Hematopoietic multipotent progenitor cell (in vitro differentiated cells): ENCODE results near the gene TGM4. TPM values are rescaled to one million over a fixed set of nuclear protein-coding genes. Genes with fewer than 3 reads are reported as not detected.
A peak's percentile ranks its signal among the peaks of the same experiment; 100 is the strongest.
"Not testable (repeated sequence)": the region's sequence is repeated elsewhere in the genome, so short reads cannot be mapped to it uniquely, and the experiment has no call there.

Source experiments
- DNase-seq, 3 donors: peaks; one replicate each; pipeline ENCODE4 v3.0.0-alpha.2; 2011 to 2015; ENCODE audit warnings: low read depth in 2 of 3, low spot score in 2 of 3
- total RNA-seq: library from RNA; depleted of rRNA; stranded (reverse); fragments of >200 nt; gene quantifications from one replicate; pipeline ENCODE4 v1.2.3, GENCODE V29; 2012

TGM4 gene
- total RNA-seq, result not detected

DNA sequence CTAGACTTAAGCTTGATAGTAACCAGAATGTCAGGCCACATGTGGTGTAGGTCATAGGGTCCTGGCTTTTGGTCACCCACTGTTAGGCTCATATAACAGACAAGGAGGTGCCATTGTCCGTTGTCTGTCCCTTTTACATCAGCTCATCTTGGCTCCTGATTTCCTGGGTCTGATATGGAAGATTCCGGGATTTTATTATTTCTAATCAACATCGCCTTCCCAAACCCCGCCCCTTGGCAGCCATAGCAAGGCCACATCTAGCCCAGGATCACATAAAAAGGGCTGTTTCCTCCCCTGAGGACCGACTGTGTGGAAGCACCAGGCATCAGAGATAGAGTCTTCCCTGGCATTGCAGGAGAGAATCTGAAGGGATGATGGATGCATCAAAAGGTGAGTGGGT, at the start of gene TGM4:
Gene TGM4, plus strand, starts transcription at position 301 of the 400 bp plus-strand sequence. Its CDS starts 71 bp downstream, at position 372.
- no peak for DNase-seq

DNA sequence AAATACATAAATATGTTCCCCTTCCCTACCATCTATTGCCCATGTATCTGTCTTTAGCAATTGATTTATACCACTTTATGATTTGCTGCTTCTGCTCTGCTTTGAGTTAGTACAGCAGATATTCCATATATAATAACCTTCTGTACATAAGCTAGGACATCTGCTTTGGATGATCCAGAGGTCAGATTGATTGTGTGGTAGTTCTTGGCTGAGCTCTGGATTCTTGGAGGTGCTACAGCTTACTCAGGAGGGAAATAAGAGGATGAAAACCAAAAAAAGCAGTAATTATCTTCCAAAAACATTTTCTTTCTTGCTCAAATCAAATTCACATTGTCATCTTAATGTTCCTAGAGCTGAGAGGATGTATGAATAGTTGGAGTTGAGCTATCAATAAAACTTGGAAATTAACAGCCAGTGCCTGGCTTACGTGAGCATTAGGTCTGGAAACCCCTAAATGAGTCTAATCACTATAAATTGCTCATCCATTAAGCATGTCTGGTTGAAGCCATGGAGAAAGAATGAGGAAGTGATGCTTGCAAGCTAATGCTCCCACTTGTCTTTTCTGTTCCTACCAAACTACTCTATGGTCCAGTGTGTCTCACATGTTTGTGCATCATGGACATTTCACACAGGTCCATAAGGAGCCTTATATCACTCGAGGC, 49.0 kb upstream of the TGM4 start:
- no peak for DNase-seq

DNA sequence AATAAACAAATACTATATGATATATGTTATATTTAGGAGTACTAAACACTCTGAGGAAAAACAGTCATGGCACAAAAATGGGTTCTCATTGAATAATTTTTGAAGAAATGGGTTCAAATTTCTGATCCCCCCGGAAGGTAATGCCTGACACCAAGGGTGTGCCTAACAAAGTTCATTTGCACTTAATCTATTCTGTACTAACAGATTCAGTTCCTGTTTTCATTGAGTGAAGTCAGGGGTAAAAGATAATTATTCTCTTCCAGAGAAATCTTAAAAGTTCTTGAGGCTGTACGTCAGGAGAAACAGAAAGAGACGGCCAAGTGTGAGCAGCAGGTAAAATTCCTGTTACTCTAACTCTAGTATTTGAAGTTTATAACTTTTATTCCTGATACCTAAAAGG, 47.2 kb upstream of the TGM4 start:
- no peak for DNase-seq

DNA sequence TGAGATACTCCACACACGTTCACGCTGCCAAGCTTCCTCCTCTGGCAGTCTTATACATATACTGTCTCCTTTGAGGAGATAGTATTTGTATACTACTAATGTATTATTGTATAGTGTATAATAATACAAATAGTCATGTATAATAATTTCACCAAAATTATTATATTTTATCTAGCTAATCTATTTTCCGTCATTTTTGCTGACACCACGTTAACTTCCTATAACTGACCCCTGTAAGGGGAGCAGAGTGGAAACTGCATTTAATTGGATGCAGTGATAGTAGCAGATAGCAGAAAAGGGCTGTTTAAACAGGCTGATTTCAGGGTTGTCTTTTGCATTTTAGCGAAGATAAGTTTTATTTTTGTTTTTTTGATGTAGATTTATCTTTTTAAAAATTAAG, 43.2 kb upstream of the TGM4 start:
- no peak for DNase-seq

DNA sequence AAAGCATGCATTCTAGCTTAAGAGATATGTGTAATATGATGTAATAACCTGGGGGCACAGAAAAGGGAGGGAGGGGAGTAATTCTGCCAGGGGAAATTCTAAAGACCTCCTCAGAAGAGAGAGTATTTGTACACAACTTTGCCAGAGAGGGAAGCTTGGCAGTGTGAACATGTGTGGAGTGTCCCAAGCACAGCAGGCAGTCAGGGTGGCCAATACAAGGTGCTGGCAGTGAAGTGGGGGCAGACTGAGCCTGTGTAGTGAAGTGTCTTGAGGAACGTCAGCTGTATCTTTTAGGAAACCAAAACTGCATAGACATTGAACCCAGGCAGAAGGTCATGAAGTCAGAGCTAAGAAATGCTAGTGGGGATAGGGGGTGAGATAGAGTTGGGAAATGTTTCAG, 42.4 kb upstream of the TGM4 start:
- DNase-seq, result no peak

DNA sequence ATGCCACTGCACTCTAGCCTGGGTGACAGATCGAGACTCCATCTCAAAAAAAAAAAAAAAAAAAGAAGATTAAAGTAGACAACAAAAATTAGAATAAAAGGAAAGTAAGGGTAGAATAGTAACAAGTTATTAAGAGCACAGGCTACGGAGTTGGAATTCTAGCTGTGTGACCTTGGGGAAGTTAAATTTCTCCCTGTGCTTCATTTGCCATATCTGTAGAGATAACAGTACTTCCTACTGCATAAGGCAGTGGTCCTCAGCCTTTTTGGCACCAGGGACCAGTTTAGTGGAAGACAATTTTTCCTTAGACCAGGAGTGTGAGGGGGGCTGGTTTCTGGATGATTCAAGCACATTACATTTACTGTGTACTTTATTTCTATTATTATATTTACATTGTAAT, 41.4 kb upstream of the TGM4 start:
- no peak for DNase-seq

DNA sequence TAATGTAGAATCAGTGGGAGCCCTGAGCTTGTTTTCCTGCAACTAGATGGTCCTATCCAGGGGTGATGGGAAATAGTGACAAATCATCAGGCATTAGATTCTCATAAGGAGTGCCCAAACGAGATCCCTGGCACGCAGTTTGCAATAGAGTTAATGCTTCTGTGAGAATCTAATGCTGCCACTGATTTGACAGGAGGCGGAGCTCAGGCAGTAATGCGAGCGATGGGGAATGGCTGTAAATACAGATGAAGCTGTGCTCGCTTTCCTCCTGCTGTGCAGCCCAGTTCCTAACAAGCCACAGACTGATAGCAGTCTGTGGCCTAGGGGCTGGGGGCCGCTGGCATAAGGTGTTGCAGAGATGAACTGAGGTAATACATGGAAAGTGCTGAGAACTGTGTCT, 41.0 kb upstream of the TGM4 start:
- DNase-seq, result no peak

DNA sequence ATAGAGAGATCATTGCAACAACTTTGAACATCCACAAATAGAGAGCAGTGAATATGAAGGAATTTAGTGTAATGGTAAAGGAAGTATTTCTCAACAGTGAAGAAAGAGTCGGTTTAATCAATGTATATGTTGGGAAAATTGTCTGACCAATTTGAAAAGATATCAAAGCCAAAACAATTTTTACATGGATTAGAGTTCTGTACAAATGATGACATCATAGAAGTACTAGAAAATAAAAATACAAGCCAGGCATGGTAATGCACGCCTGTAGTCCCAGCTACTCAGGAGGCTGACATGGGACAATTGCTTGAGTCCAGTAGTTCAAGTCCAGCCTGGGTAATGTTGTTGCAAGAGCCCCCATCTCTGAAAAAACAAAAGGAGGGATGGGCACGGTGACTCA, 38.7 kb upstream of the TGM4 start:
- no peak for DNase-seq

DNA sequence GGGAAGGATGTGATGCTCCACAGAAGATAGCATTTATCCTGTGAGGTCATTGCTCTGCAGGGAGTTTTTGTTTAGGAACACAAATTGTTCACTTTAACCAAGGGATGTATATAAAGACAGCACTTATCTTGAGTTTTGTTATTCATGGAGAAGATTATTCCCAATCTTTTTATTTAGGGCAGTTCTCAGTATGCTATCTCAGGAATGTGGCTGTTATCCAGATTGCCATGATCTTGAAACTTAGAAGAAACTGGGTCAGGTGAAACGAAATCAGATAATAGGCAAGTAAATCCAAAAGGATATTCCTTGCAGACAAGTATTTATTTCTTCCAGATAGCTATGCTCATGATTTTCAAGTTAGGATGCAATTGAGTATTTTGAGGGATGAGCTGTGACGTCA, 32.0 kb upstream of the TGM4 start:
- no peak for DNase-seq

DNA sequence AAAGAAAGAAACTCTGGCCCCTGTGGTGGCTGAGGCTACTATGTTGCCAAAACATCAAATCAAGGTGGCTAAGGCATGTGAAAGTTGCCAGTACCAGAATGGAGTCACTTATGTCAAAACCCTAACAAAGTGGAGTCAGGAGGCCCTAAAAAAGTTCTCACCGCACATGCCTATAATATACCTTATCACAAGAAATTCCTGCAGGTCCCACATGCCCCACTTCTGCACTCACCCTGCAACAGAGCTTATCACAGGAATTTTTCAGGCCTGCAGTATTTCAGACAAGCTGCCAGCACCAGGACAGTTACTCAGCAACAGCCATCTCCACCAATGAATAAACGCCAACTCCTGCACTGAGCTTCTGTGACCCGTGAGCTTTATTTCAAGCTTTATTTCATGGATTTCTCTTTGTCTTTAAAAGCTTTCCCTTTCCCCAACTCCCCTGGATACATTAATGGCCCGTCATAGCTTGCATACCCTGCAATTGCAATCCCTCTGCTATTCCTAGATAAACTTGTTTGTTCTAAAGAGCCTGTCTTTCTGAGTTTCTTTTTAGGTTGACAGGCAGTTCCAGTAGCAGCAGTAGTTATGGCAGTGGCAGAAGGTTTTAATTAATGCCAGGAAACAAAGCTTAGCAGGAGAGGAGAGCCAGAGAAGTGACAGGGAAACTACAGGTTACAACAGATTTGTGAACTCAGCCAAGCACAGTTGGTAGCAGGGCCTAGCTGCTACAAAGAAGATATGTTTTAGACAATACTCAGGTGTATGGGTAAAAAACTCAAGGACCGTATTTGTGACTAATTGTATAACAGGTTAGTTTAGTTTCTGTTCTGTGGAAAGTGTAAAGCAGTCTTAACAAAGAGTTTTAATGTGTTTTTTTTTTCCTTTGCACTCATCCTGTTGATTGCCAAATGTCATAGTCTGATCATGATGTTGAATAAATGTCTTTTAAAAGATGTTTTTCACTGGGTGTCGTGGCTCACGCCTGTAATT, 28.6 kb upstream of the TGM4 start:
- DNase-seq, result no peak

DNA sequence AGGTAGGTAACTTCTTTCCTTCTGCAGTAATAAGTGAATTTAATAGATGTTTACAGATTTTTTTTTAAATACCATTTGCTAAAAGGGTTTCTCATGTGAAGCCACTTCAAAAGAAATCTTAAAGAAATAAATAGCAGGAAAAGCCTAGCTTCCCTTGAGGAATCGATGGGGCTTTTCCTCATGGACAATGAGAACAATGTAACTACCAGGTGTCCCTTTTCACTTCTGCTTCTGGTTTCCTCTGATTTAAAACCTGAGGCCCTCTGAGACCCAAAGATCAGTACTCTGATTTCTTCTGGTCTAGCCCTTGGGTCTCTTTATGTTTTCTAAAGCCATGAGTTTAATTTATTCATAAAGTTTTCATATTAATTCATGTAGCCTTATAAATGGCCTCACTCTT, 25.8 kb upstream of the TGM4 start:
- DNase-seq, result no peak

DNA sequence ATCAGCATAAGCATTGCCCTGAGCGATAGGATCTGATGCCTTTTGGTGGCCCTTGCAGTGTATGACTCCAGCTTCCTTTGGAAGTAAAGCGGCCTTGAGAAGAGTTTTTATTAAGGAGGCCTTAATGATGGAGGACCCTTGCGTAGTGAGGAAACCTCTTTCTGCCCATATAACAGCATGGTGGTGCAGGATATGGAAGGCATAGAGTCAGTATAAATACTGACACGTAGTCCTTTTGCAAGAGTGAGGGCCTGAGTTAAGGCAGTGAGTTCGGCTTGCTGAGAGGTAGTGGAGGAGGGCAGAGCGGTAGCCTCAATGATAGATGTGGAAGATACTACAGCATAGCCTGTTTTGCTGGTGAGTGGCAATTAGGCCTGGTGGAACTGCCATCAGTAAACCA, 17.7 kb upstream of the TGM4 start:
- DNase-seq, result not testable (repeated sequence)

DNA sequence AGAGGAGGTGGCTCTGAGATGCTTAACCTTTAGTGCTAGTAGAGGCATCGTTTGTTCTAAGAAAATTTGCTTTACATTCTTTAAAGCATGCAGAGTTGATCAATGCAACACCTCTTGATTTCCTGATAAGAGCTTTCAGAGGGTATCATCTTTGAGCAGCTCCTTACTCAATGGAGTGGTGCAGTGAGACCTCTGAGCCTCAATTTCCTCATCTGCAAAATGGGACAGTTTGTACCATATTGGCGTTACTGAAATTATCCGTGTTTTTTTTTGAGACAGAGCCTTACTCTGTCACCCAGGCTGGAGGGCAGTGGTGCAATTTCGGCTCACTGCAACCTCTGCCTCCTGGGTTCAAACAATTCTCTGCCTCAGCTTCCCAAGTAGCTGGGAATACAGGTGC, 14.3 kb upstream of the TGM4 start:
- no peak for DNase-seq

DNA sequence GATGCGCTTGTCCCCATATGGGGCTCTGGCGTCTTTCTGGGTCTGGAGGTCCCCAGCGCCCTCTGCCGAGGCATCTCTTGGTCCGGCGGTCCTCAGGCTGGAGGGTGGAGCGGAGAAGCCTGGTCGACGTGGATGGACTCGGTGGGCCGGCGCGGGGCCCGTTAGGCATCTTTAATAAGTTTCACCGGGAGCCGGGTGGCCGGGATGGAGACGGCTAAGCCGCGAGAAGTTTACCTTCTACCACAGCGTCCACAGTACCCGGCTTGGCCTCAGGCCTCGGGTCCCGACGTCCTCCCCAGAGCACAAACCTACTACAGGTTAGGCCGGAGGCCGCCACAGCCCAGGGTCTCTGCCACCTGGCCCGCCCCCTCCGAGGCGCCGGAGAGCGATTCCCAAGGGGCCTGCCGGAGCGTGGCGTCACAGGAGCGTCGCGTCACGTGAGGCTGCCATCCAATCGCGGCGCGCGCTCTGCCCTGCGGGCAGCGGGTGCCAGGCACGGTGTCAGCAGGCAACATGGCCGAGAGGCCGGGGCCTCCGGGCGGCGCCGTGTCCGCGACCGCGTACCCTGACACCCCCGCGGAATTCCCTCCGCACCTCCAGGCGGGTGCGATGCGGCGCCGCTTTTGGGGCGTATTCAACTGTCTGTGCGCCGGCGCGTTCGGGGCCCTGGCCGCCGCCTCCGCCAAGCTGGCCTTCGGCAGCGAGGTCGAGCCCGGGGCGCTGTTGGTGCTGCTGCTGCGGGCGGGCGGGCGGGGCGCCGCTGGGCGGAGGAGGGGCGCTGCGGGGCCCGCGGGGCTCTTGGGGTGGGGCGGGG, 12.8 kb upstream of the TGM4 start, which contains the start of gene TMEM42:
Gene TMEM42, plus strand, starts transcription at position 501 of the 814 bp plus-strand sequence. Its CDS starts 13 bp downstream, at position 514.
- DNase-seq, result peak; percentile 75 to 94 (median 92)

DNA sequence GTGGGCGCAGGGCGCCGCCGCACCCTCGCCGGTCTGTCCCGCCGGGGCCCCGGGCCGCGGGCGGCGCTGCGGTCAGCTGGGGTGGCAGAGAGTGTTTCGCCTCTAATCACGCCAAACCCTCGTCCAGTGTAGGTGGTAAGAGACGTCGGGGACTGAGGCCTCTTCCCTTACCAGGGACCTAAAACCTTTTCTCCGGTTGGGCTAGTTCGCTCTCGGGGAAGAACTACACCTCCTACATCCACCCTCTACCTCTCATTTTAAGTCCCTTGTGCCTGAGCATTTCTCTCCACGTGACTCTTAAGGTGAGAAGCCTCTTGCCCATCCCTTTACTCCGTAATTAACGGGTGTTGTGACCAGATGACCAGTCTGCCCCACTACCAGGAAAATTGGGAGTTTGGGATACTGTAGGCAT, 12.2 kb upstream of the TGM4 start:
- DNase-seq, result peak in 2 of 3 donors; percentile 16 to 38

DNA sequence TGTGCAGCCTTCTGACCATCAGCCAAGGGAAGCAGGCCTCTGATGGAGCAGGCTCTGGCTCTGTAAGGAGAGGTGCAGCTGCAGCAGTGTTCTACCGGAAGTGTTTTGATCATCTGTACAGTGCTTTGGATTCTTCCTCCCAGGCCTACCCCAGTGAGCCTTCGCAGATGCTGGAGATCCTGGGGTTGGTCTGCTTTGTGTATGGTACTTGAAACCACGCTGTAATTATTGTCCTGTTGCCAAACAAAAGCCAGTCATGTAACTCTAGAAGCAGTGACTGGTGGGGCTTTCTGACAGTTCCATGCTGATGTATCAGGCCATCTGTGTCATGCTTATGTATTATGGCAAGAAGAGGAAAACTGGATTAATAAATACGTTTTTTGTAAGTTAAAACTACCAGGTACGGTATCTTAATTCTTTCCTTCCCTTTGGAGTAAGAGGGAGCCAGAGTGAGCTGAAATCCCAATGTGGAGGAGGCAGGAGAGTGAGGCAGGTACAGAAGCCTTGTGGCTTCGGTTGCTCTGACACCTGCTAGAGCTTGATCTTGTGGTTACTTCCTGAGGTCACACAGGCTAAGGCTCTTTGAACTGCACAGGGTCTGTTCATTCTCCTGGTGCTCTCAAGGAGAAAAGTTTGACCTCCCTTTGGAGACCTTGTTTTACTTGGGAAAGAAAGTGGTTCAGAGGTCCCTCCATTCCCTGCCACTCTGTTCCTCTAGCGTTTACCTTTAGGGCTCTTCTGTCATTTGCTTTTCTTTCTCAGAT, 9.0 kb upstream of the TGM4 start:
- no peak for DNase-seq

DNA sequence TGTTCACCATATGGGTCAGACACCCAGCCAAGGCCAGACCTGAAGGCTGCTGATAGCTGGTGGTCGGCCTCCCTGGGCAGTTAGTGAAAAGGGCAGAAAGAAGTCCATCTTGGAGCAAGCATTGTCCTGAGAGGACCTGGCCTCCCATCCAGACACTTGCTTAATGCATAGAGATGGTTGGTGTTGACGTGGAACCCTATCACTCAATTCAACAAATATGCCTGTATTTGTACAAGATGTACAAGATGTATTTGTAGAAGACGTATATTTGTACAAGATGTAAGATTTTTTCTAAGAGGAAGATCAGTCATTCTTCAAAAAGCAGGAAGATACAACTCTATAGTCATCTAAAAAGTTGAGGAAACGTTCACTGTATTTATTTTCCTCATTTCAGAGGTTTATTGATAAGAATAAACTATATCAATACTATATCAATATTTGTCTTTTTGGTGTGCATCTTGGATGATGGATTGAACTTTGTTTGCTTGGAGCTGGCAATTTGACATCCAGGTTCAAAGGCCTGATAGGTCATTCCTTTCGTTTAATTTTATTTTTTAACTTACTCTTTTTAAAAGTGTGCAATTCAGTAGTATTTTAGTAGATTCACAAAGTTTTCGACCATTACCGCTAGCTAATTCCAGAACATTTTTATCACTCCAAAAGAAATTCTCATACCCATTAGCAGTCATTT, 6.8 kb upstream of the TGM4 start:
- no peak for DNase-seq

DNA sequence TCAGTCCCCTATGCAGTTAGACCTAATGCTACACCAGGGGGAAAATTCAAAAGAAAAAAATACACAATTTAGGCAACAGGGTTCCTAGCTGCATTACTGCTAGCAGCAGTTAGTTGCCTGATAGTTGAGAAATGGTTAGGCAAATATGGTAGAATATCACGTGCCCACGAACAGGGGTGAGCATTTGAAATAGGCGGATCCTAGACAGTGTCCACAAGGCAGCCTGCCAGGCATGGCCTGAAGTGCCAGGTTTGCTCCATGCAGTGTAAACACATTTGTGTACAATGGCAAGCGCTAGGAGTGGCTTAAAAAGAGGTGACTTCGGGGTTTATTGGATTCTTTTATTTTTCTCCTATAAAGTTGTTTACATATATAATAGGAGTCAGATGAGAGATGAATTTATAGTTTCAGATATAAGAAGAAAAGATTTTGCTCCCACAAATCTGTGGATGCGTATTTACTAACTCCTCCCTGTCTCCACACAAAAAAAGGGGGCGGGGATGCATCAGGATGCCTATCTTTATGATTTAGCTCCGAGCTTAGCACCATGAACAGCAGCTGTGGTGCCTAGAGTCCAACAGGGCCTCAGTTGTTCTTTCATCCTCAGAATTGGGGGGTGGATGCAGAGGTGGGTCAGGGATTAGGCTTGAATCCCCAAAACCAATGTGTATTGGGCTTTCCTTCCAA, 3.9 kb upstream of the TGM4 start:
- no peak for DNase-seq

DNA sequence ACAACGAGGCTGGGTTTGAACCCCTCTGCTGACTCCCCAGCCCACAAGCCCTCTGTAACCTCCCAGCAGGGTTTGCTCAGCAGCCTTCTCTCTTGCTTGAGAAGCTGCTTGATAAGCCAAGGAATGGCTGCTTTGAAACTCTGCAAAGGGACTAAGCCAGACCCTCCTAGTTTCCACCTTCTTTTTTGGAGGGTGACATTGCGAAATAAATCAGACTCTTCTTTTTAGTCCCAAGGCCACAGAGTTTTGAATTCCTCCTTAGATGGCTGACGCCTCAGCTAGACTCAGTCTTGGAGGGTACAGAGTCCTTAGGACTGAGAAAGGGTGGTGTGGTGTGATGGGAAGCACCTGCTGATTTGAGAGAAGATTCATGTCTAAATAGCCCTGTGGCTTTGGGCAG, 1.2 kb downstream of the TGM4 start:
- DNase-seq, result no peak
